GM23338 (cell line): Measurements from ENCODE around the gene ZNF438. TPM values are rescaled to one million over a fixed set of nuclear protein-coding genes. Genes with fewer than 3 reads are reported as not detected.

ENCODE experiments used
- ATAC-seq: fragments of 200-7000 bp; cut with Tn5 transposase; 3 replicates; pipeline ENCODE4 v1.9.1; 2020
- DNase-seq: peaks from one replicate; pipeline ENCODE4 v3.0.0-alpha.2; 2015; ENCODE audit warnings: low spot score
- H2AFZ ChIP-seq: fragments of 200-600 bp; sonication (generic); 2 replicates; pipeline ENCODE4 v1.8.0; 2016; ENCODE audit warnings: antibody characterized with exemption, mild to moderate bottlenecking, moderate library complexity
- H3F3A ChIP-seq: fragments of 200-600 bp; sonication (generic); replicated peaks from 2 replicates; pipeline ENCODE4 v1.8.0; 2017; ENCODE audit warnings: antibody characterized with exemption, mixed run types, low read depth
- H3K27ac ChIP-seq: fragments of 200-600 bp; sonication (generic); 2 replicates; pipeline ENCODE4 v1.6.1; 2016; ENCODE audit warnings: low read depth
- H3K27me3 ChIP-seq: fragments of 200-600 bp; sonication (generic); 2 replicates; pipeline ENCODE4 v1.8.0; 2016; ENCODE audit warnings: mild to moderate bottlenecking, mixed run types, moderate library complexity; ENCODE audit not compliant: insufficient read depth
- H3K36me3 ChIP-seq: fragments of 200-600 bp; sonication (generic); 2 replicates; pipeline ENCODE4 v1.8.0; 2016; ENCODE audit warnings: mild to moderate bottlenecking; ENCODE audit not compliant: insufficient read depth
- H3K4me1 ChIP-seq: fragments of 200-600 bp; sonication (generic); 2 replicates; pipeline ENCODE4 v1.8.0; 2016; ENCODE audit warnings: mild to moderate bottlenecking, moderate library complexity; ENCODE audit not compliant: insufficient read depth
- H3K4me2 ChIP-seq: fragments of 200-600 bp; sonication (generic); 2 replicates; pipeline ENCODE4 v1.7.1; 2017; ENCODE audit warnings: mixed run types
- H3K4me3 ChIP-seq: fragments of 200-600 bp; sonication (generic); 2 replicates; pipeline ENCODE4 v1.6.1; 2016; ENCODE audit warnings: mixed run types
- H3K79me2 ChIP-seq: fragments of 200-600 bp; sonication (generic); replicated peaks from 2 replicates; pipeline ENCODE4 v1.8.0; 2017; ENCODE audit warnings: mild to moderate bottlenecking; ENCODE audit not compliant: insufficient read depth
- H3K9me2 ChIP-seq: fragments of 200-600 bp; sonication (generic); 2 replicates; pipeline ENCODE4 v1.8.0; 2017; ENCODE audit not compliant: insufficient read depth
- H4K20me1 ChIP-seq: fragments of 200-600 bp; sonication (generic); replicated peaks from 2 replicates; pipeline ENCODE4 v1.8.0; 2017; ENCODE audit warnings: mild to moderate bottlenecking; ENCODE audit not compliant: insufficient read depth
- H3K27ac Mint-ChIP-seq: 2 replicates; pipeline ENCODE4 v1.8.0; 2020; ENCODE audit warnings: inconsistent platforms, mild to moderate bottlenecking, moderate library complexity, mixed read lengths
- H3K27me3 Mint-ChIP-seq: 3 replicates; pipeline ENCODE4 v1.8.0; 2022; ENCODE audit warnings: low read depth, mild to moderate bottlenecking, moderate library complexity, mixed read lengths, inconsistent platforms; ENCODE audit not compliant: insufficient read depth, poor library complexity
- H3K36me3 Mint-ChIP-seq: 3 replicates; pipeline ENCODE4 v1.8.0; 2021; ENCODE audit warnings: low read depth, mild to moderate bottlenecking, inconsistent platforms, moderate library complexity, mixed read lengths
- H3K4me1 Mint-ChIP-seq: 3 replicates; pipeline ENCODE4 v1.8.0; 2020; ENCODE audit warnings: mild to moderate bottlenecking, inconsistent platforms, mixed read lengths
- H3K4me3 Mint-ChIP-seq: 3 replicates; pipeline ENCODE4 v1.8.0; 2021; ENCODE audit warnings: moderate library complexity, mild to moderate bottlenecking, inconsistent platforms, mixed read lengths
- H3K9me3 Mint-ChIP-seq: 3 replicates; pipeline ENCODE4 v1.8.0; 2020; ENCODE audit warnings: moderate library complexity, mild to moderate bottlenecking, inconsistent platforms, mixed read lengths
- CREB1 ChIP-seq: fragments of 250-450 bp; sonication (Bioruptor Pico); IDR thresholded peaks from 2 replicates; pipeline ENCODE4 v1.5.0; 2020; ENCODE audit warnings: low read depth, mild to moderate bottlenecking, moderate library complexity
- CTCF ChIP-seq, 2 experiments: fragments of 200-600 bp in 1 of 2; sonication (generic) in 1 of 2; conservative IDR thresholded peaks; 2 replicates each; pipeline versions ENCODE4 v1.5.1 to v1.6.1; 2016 to 2017; ENCODE audit warnings: antibody characterized with exemption in 2 of 2, low read depth in 2 of 2, mild to moderate bottlenecking in 2 of 2, moderate library complexity in 1 of 2
- ETS1 ChIP-seq: IDR thresholded peaks from 2 replicates; pipeline ENCODE4 v1.6.1; 2016; ENCODE audit warnings: antibody characterized with exemption
- EZH2 ChIP-seq: fragments of 200-600 bp; sonication (generic); IDR thresholded peaks from one replicate; pipeline ENCODE4 v1.8.0; 2017; ENCODE audit warnings: antibody characterized with exemption, mild to moderate bottlenecking, low read depth; ENCODE audit not compliant: unreplicated experiment
- EZH2phosphoT487 ChIP-seq: fragments of 200-600 bp; sonication (generic); IDR thresholded peaks from one replicate; pipeline ENCODE4 v1.8.1; 2018; ENCODE audit warnings: antibody characterized with exemption; ENCODE audit not compliant: unreplicated experiment
- JUNB ChIP-seq: IDR thresholded peaks from one replicate; pipeline ENCODE4 v1.6.1; 2016; ENCODE audit warnings: antibody characterized with exemption; ENCODE audit not compliant: unreplicated experiment
- NANOG ChIP-seq: IDR thresholded peaks from 2 replicates; pipeline ENCODE4 v1.6.1; 2016; ENCODE audit warnings: antibody characterized with exemption, borderline replicate concordance
- POLR2AphosphoS5 ChIP-seq: IDR thresholded peaks from 2 replicates; pipeline ENCODE4 v1.6.1; 2016; ENCODE audit warnings: antibody characterized with exemption, low read depth
- REST ChIP-seq: IDR thresholded peaks from one replicate; pipeline ENCODE4 v1.6.1; 2018; ENCODE audit warnings: antibody characterized with exemption; ENCODE audit not compliant: unreplicated experiment
- STAT1 ChIP-seq: IDR thresholded peaks from one replicate; pipeline ENCODE4 v1.6.1; 2016; ENCODE audit warnings: antibody characterized with exemption; ENCODE audit not compliant: unreplicated experiment
- ZNF114 ChIP-seq: fragments of 250-450 bp; sonication (Bioruptor Pico); IDR thresholded peaks from 2 replicates; pipeline ENCODE4 v1.5.0; 2020; ENCODE audit warnings: mild to moderate bottlenecking, moderate library complexity
- ZNF331 ChIP-seq: fragments of 250-450 bp; sonication (Bioruptor Pico); IDR thresholded peaks from 2 replicates; pipeline ENCODE4 v1.5.0; 2020; ENCODE audit warnings: low read depth, mild to moderate bottlenecking, moderate library complexity
- ZNF462 ChIP-seq: fragments of 250-450 bp; sonication (Bioruptor Pico); IDR thresholded peaks from 2 replicates; pipeline ENCODE4 v1.5.0; 2020; ENCODE audit warnings: mild to moderate bottlenecking, moderate library complexity
- polyA plus RNA-seq: library from polyadenylated mRNA; unstranded; fragments of >200 nt; fragmentation: Nextera tagmentation; extraction: Ambion mirVana; gene quantifications from 2 replicates; pipeline ENCODE4 v1.2.1, GENCODE V29; 2016
- total RNA-seq: library from RNA; depleted of rRNA; stranded (reverse); fragments of >200 nt; shearing (Covaris generic); gene quantifications from 2 replicates; pipeline ENCODE4 v1.2.3, GENCODE V29; 2014

The ZNF438 gene
- total and polyA plus RNA-seq, 2 experiments from 2014 or later = 0.91 to 0.94 TPM

- TF ChIP-seq EZH2phosphoT487 (no peak), STAT1 (no peak), POLR2AphosphoS5 (no peak), EZH2 (no peak), ZNF462 (CRISPR knock-in tag) (no peak), NANOG (no peak), CTCF (conservative IDR thresholded peaks at IDR 0.05; ENCODE audit: low read depth in 2 of 2) (no peak), ZNF331 (CRISPR knock-in tag) (no peak), ETS1 (no peak), CREB1 (CRISPR knock-in tag) (no peak), REST (no peak), JUNB (no peak), ZNF114 (CRISPR knock-in tag) (no peak)
- peaks cover 14% of the 10 kb centered on the region for H3K27me3 ChIP-seq
These were observed 3.6 kb downstream of the ZNF438 start for GRCh38 chr10:31028081-31028480.

More at GRCh38 chr10:31028081-31028480, 3.6 kb downstream of the ZNF438 start:
- no peak overlapping the region for H2AFZ ChIP-seq
- peaks cover 25% of the 10 kb centered on the region for H3K4me1 Mint-ChIP-seq
- no peaks in the 10 kb centered on the region for H3F3A ChIP-seq
- H4K20me1 ChIP-seq = no peaks in the 10 kb centered on the region
- DNase-seq (no peak), ATAC-seq (no peak)
- H3K4me1 ChIP-seq = peaks cover 10% of the 10 kb centered on the region
- no peaks in the 10 kb centered on the region for H3K9me2 ChIP-seq
- H3K4me3 Mint-ChIP-seq = no peak overlapping the region
- no peak overlapping the region for H3K27ac Mint-ChIP-seq
- no peaks in the 10 kb centered on the region for H3K36me3 ChIP-seq
- peaks cover 22% of the 10 kb centered on the region for H3K27me3 Mint-ChIP-seq
- H3K27ac ChIP-seq = no peak overlapping the region
- H3K4me2 ChIP-seq = no peak overlapping the region
- H3K79me2 ChIP-seq = no peaks in the 10 kb centered on the region
- H3K36me3 Mint-ChIP-seq = no peaks in the 10 kb centered on the region
- no peaks in the 10 kb centered on the region for H3K9me3 Mint-ChIP-seq
- H3K4me3 ChIP-seq = no peak overlapping the region
